GM11168 (cell line): Measurements from ENCODE around the gene CBFA2T3.
"Not testable (repeated sequence)": the region's sequence is repeated elsewhere in the genome, so short reads cannot be mapped to it uniquely, and the experiment has no call there.

ENCODE experiments used
- in situ Hi-C: fragments of 300-500 bp; cut with MboI; formaldehyde crosslinking; loops from one replicate; pipeline ENCODE4 v1.12.0; 2022; ENCODE audit warnings: low sequenced_read_pairs; ENCODE audit not compliant: unreplicated experiment

CBFA2T3 gene

GRCh38 chr16:89013692-89014402 is 36.8 kb upstream of the CBFA2T3 start:
- in situ Hi-C loops, result no loop called here

GRCh38 chr16:89013111-89013510 is 36.1 kb upstream of the CBFA2T3 start:
- in situ Hi-C loops, result no loop called here

GRCh38 chr16:89012622-89012995 is 35.6 kb upstream of the CBFA2T3 start:
- in situ Hi-C loops, result no loop called here

- in situ Hi-C loops, result no loop called here
These were observed 35.1 kb upstream of the CBFA2T3 start for GRCh38 chr16:89011909-89012621.

DNA sequence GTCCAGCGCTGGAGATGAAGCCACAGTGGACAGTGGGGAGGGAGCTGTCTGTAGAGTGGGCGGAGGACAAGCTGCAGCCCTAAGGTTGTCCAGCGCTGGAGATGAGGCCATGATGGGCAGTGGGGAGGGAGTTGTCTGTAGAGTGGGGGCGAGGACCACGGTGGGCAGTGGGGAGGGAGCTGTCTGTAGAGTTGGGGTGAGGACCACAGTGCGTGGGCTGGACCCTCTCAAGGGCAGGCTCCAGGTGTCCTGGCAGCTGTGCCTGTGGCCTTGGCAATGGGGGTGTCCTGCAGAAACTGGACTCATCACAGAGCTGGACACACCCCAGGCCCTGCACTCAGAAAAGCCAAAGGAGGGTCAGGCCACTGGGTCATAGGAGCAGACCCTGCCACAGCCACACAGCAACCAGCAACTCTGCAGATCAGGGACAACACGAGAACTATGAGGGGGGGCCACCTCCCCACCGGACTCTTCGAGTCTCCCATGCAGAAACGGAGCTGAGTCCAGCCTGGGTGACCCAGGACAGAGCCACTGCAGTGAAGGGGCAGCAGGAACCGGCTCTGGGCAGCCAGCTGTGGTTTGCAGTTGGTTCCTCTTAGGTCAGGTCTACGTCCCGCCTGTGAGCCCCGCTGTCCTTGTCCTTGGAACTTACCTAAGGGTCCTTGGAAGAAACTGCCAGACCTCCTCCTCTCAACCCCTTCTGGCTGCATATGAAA is 33.4 kb upstream of the CBFA2T3 start:
- in situ Hi-C loops, result no loop called here

DNA sequence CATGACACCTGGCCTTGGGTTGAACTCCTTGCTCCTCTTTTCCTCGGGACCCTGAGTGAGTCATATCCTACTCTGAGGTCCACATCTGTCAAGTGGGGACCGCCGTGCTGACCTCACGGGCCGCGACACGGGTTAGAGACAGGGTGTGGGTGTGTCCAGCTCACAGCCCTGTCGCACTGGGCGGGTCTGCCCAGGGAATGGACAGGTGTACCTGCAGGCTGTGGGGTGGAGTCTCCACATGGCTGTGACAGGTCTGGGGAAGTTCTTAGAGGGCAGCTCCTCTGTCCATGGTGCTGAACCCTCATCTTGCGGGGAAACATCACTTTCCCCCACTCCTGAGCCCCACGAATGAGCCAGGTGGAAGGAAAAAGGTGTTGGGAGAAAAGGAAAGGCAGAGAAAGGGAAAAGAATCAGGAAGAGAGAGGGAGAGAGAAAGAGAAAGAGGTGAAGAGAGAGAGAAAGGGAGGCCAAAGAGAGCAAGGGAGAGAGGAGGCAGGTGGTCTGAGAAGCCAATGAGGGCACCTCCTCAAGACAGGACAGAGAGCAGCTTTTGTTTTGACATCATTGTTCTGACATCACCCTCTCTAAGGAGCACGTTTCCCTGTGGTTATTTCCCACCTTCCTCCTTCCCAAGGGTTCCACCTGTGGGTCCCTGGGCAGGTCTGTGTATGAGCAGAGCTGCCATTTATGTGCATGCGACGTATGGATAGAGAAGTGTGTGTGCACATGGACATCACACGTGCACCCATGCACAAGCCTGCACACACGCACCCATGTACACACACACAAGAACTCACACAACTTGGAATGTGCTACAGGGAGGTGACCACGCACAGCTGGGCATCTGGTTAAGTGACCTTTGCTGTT is 32.6 kb upstream of the CBFA2T3 start:
- in situ Hi-C loops, result no loop called here

GRCh38 chr16:89008796-89009195 is 31.8 kb upstream of the CBFA2T3 start:
- in situ Hi-C loops, result not testable (repeated sequence)

DNA sequence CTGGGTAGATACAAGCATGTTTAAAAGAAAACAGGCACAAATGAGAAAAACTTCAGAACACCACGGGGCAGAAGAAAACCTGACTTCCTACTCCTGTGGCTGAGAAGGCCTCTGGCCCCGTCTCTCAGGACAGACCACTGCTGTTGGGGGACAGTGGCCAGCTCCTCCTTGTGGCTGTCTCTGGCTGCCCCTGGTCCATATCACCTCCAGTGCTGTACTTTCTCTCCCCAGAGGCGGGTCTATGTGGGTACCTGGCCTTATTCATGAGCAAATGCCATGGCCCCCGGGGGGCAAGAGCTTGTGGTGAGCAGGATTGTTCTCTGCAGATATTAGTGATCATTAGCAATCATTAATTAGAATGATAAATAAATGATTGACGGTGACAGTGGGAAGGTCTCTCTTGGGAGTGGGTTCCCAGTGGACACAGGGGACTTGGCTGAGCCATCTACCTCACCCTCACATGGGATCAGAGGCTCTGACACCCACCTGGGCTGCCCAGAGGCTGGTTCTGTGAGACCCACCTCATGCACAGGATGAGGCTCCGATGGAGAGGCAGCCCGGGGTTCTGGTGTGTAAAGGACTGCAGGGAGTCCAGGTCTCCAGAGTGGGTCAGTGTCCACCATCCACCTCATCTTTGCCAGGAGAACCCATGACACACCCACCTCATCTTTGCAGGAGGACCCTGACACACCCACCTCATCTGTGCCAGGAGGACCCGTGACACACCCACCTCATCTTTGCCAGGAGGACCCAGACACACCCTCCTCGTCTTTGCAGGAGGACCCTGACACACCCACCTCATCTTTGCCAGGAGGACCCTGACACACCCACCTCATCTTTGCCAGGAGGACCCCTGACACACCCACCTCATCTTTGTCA is 30.6 kb upstream of the CBFA2T3 start:
- in situ Hi-C loops, result no loop called here

- in situ Hi-C loops, result no loop called here
These were observed 29.2 kb upstream of the CBFA2T3 start for GRCh38 chr16:89006036-89006752.

- in situ Hi-C loops, result no loop called here
These were observed 28.4 kb upstream of the CBFA2T3 start for GRCh38 chr16:89005201-89006035.

- in situ Hi-C loops, result no loop called here
These were observed 27.3 kb upstream of the CBFA2T3 start for GRCh38 chr16:89004209-89004831.

GRCh38 chr16:89003831-89004208 is 26.8 kb upstream of the CBFA2T3 start:
- in situ Hi-C loops, result no loop called here

DNA sequence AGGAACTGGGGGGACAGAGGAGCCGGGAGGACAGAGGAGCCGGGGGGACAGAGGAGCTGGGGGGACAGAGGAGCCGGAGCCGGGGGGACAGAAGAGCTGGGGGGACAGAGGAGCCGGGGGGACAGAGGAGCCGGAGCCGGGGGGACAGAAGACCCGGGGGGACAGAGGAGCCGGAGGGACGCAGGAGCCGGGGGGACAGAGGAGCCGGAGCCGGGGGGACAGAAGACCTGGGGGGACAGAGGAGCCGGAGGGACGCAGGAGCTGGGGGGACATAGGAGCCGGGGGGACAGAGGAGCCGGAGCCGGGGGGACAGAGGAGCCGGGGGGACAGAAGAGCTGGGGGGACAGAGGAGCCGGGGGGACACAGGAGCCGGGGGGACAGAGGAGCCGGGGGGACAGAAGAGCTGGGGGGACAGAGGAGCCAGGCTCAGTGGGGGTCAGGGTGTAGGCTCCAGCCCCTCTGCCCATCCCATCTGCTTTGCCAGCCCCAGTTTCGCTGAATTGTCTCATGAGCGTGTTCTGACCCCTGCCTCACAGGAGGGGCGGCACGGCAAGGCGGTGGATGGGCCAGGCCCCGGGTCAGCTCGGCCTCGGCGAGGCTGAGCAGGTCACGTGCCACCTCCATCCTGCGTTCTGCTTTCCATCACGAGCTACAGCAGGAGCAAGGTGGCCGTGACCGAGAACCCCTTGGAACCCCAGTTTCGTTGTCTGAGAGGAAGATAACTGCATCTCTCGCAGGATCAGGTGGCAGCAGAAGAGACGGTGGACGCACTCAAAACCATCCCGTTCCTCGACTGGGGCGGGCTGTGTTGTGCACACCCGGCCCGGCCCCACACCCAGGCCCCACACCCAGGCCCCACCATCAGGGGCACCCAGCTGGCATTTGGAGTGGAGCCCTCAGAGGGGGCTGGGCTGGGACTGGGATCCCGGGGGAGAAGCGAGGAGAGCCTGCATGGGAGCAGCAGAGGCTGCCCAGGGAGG is 26.1 kb upstream of the CBFA2T3 start:
- in situ Hi-C loops, result no loop called here

DNA sequence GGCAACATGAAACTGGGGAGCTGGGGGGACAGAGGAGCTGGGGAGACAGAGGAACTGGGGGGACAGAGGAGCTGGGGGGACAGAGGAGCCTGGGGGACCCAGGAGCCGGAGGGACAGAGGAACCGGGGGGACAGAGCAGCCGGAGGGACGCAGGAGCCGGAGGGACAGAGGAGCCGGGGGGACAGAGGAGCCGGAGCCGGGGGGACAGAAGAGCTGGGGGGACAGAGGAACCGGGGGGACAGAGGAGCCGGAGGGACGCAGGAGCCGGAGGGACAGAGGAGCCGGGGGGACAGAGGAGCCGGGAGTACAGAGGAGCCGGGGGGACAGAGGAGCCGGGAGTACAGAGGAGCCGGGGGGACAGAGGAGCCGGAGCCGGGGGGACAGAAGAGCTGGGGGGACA is 25.1 kb upstream of the CBFA2T3 start:
- in situ Hi-C loops, result not testable (repeated sequence)

DNA sequence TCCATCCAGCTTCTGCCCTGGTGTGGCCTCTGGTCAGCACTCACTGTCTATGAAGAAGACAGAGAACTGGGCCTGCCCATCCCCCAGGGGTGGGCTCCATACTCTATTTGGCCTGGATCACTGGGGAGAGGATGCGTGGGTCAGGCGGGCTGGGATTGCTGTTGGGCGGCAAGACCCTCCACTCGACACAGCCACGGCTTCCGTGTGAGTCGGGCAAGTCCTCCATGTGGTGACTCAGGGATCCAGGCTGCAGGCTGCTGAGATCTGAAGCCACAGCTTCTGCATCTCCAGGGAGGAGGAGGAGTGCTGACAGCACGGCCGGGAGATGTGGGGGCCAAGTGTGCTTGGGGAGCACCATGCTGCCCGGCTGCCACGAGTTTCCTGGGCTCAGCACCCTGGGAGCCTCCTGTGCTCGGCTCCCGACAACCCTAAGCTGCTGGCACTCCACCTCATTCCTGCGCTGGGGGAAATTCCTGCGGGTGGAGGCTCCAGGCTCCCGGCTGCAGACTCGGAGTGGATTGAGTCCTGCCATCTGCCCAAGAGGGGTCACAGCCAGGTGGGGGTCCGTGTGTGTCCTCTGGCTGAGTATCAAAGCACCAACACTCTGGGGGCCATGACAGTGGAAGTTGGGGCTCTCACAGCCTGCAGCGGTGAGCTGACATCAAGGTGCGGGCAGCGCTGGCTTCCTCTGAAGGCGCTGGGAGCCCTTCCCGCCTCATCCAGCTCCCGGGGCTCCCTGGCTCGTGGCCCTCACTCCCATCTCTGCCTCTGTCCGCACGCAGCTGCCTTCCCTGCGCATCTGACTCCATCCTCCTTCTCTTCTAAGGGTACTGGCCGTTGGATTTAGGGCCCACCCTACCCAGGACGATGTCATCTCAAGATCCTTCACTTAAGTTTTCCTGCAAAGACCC is 24.4 kb upstream of the CBFA2T3 start:
- in situ Hi-C loops, result no loop called here
